ENCODE results near the gene COG3.

DNA sequence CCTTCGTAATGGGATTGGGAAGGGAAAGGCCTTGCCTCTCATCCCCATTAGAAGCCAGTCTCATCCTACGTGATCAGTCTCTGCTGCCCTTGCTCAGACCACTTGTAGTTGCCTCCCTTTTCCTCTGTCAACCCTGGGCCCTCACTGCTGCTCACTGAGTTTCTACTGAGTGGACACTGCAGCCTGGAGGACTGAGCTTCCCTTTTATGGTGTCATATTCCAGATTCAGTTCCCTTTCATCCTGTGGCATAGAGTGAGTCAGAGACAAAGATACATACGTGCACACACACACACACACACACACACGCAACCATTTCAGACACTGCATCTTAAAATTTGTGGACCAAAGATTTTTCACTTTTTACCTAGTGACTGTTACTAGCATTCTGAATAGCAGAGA is 56.6 kb downstream of the COG3 start:
- TF ChIP-seq, protein P1, sequence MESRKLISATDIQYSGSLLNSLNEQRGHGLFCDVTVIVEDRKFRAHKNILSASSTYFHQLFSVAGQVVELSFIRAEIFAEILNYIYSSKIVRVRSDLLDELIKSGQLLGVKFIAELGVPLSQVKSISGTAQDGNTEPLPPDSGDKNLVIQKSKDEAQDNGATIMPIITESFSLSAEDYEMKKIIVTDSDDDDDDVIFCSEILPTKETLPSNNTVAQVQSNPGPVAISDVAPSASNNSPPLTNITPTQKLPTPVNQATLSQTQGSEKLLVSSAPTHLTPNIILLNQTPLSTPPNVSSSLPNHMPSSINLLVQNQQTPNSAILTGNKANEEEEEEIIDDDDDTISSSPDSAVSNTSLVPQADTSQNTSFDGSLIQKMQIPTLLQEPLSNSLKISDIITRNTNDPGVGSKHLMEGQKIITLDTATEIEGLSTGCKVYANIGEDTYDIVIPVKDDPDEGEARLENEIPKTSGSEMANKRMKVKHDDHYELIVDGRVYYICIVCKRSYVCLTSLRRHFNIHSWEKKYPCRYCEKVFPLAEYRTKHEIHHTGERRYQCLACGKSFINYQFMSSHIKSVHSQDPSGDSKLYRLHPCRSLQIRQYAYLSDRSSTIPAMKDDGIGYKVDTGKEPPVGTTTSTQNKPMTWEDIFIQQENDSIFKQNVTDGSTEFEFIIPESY (IDR thresholded peaks at IDR 0.05), result no peak
- TF ChIP-seq YY1 (IDR thresholded peaks at IDR 0.05), result no peak
